Activated T-helper 1 cell treated with Interleukin-2 at 50 U/mL for 16 hours (primary cell): Measurements from ENCODE around the gene FUOM.

Source experiments
- DNase-seq: peaks from one replicate; pipeline ENCODE4 v3.0.0-alpha.2; 2020; ENCODE audit warnings: low read depth

FUOM gene

GRCh38 chr10:133366751-133367150, 8.9 kb upstream of the FUOM start:
- DNase-seq: no peak

- no peak for DNase-seq
Observed at GRCh38 chr10:133366130-133366478, 8.3 kb upstream of the FUOM start.

- no peak for DNase-seq
Observed at GRCh38 chr10:133365461-133366129, 7.8 kb upstream of the FUOM start.

- no peak for DNase-seq
Observed at GRCh38 chr10:133364645-133365431, 7.0 kb upstream of the FUOM start.

GRCh38 chr10:133362846-133363245, 5.0 kb upstream of the FUOM start:
- no peak for DNase-seq

- DNase-seq: no peak
Observed at GRCh38 chr10:133361773-133362441, 4.1 kb upstream of the FUOM start.

GRCh38 chr10:133361227-133361626, 3.4 kb upstream of the FUOM start:
- no peak for DNase-seq

- no peak for DNase-seq
Observed at GRCh38 chr10:133359972-133360610, 2.3 kb upstream of the FUOM start.

- no peak for DNase-seq
Observed at GRCh38 chr10:133359554-133359971, 1.7 kb upstream of the FUOM start.

- no peak for DNase-seq
Observed at GRCh38 chr10:133358925-133359310, 1.1 kb upstream of the FUOM start.

GRCh38 chr10:133358162-133358924, 524 bp upstream of the FUOM start:
- DNase-seq: no peak

- DNase-seq: no peak
Observed at GRCh38 chr10:133356549-133357284, 1.1 kb downstream of the FUOM start.

- DNase-seq: no peak
Observed at GRCh38 chr10:133355991-133356390, 1.8 kb downstream of the FUOM start.

GRCh38 chr10:133355266-133355665, 2.6 kb downstream of the FUOM start:
- DNase-seq: no peak

GRCh38 chr10:133354672-133355240, 3.1 kb downstream of the FUOM start:
- DNase-seq: no peak

GRCh38 chr10:133353988-133354605, 3.7 kb downstream of the FUOM start:
- no peak for DNase-seq

GRCh38 chr10:133353202-133353959, 4.4 kb downstream of the FUOM start:
- DNase-seq: no peak

GRCh38 chr10:133351408-133352318, 6.2 kb downstream of the FUOM start:
- DNase-seq: no peak

- DNase-seq: no peak
Observed at GRCh38 chr10:133350950-133351329, 6.9 kb downstream of the FUOM start.
